IMR-90 (cell line): Measurements from ENCODE around the gene CDC45. TPM values are rescaled to one million over a fixed set of nuclear protein-coding genes. Genes with fewer than 3 reads are reported as not detected.

Source experiments
- ATAC-seq: fragments of 200-7000 bp; cut with Tn5 transposase; 2 replicates; pipeline ENCODE4 v1.9.1; 2020; ENCODE audit warnings: low read depth, mild to moderate bottlenecking, moderate library complexity
- BruUV-seq: library from RNA; stranded (reverse); fragments of 400-500 nt; replicated peaks from 2 replicates; lab custom pipeline; 2021; lab: Mats Ljungman, UMichigan
- CTCF ChIA-PET: fragments of 300-600 bp; formaldehyde crosslinking; extraction: SDS; loops from one replicate; lab custom pipeline; 2021; ENCODE audit warnings: antibody characterized with exemption; lab: Yijun Ruan, JAX
- POLR2A ChIA-PET: fragments of 300-600 bp; sonication (Branson Sonifier 250); formaldehyde crosslinking; loops from one replicate; lab custom pipeline; 2022; ENCODE audit warnings: antibody characterized with exemption; ENCODE audit not compliant: unreplicated experiment; lab: Charles Lee
- DNase-seq: peaks from one replicate; pipeline ENCODE4 v3.0.0; 2013
- H2AFZ ChIP-seq: replicated peaks from 2 replicates; pipeline ENCODE3; 2013; ENCODE audit warnings: low read length, mild to moderate bottlenecking; ENCODE audit not compliant: poor library complexity
- H2AK5ac ChIP-seq: 2 replicates; pipeline ENCODE4 v1.6.1; 2013; ENCODE audit warnings: low read depth, low read length, inconsistent platforms
- H2AK9ac ChIP-seq: replicated peaks from 2 replicates; pipeline ENCODE3; 2013; ENCODE audit warnings: mild to moderate bottlenecking, low read depth, low read length, moderate library complexity; ENCODE audit not compliant: poor library complexity
- H2BK120ac ChIP-seq: 2 replicates; pipeline ENCODE4 v1.6.1; 2013; ENCODE audit warnings: low read depth, low read length, inconsistent platforms
- H2BK15ac ChIP-seq: 3 replicates; pipeline ENCODE4 v1.6.1; 2013; ENCODE audit warnings: low read depth, low read length, inconsistent platforms
- H2BK20ac ChIP-seq: 2 replicates; pipeline ENCODE4 v1.6.1; 2013; ENCODE audit warnings: low read depth, mild to moderate bottlenecking, inconsistent platforms, low read length, moderate library complexity
- H2BK5ac ChIP-seq: 2 replicates; pipeline ENCODE4 v1.6.1; 2013; ENCODE audit warnings: mild to moderate bottlenecking, low read depth, low read length, inconsistent platforms; ENCODE audit not compliant: poor library complexity, severe bottlenecking
- H3K14ac ChIP-seq: replicated peaks from 2 replicates; pipeline ENCODE4 v1.6.1; 2013; ENCODE audit warnings: low read depth, low read length, inconsistent platforms
- H3K18ac ChIP-seq: 2 replicates; pipeline ENCODE4 v1.6.1; 2013; ENCODE audit warnings: low read depth, low read length, control low read depth
- H3K23ac ChIP-seq: 2 replicates; pipeline ENCODE4 v1.6.1; 2013; ENCODE audit warnings: low read depth, low read length, inconsistent platforms
- H3K27ac ChIP-seq: 2 replicates; pipeline ENCODE4 v1.5.1; 2013; ENCODE audit warnings: mild to moderate bottlenecking, control low read depth, low read length; ENCODE audit not compliant: insufficient read depth
- H3K27me3 ChIP-seq: 2 replicates; pipeline ENCODE4 v1.6.1; 2013; ENCODE audit warnings: low read length; ENCODE audit not compliant: control insufficient read depth, insufficient read depth
- H3K36me3 ChIP-seq: 2 replicates; pipeline ENCODE4 v1.6.1; 2013; ENCODE audit warnings: low read length, mixed read lengths; ENCODE audit not compliant: control insufficient read depth, insufficient read depth
- H3K4ac ChIP-seq: 2 replicates; pipeline ENCODE4 v1.6.1; 2013; ENCODE audit warnings: low read depth, low read length, inconsistent platforms
- H3K4me1 ChIP-seq: 2 replicates; pipeline ENCODE4 v1.6.1; 2013; ENCODE audit warnings: low read length, mixed read lengths; ENCODE audit not compliant: control insufficient read depth, insufficient read depth
- H3K4me2 ChIP-seq: 2 replicates; pipeline ENCODE4 v1.6.1; 2013; ENCODE audit warnings: low read depth, mild to moderate bottlenecking, control low read depth, low read length, moderate library complexity
- H3K4me3 ChIP-seq: 2 replicates; pipeline ENCODE4 v1.5.1; 2013; ENCODE audit warnings: low read depth, mild to moderate bottlenecking, control low read depth, low read length, moderate library complexity; ENCODE audit not compliant: insufficient read depth
- H3K56ac ChIP-seq: 2 replicates; pipeline ENCODE4 v1.6.1; 2013; ENCODE audit warnings: low read length, inconsistent platforms; ENCODE audit not compliant: insufficient read depth; ENCODE audit errors: extremely low read depth
- H3K79me1 ChIP-seq, 2 experiments: 2 replicates each; pipeline ENCODE4 v1.6.1; 2013; ENCODE audit warnings: low read length in 2 of 2, inconsistent platforms in 1 of 2, low read depth in 1 of 2
- H3K9ac ChIP-seq: 2 replicates; pipeline ENCODE4 v1.6.1; 2013; ENCODE audit warnings: low read depth, low read length, control low read depth
- H3K9me1 ChIP-seq: 2 replicates; pipeline ENCODE4 v1.6.1; 2013; ENCODE audit warnings: low read length, inconsistent platforms; ENCODE audit not compliant: insufficient read depth
- H3K9me3 ChIP-seq: 2 replicates; pipeline ENCODE4 v1.6.1; 2013; ENCODE audit warnings: low read length; ENCODE audit not compliant: control insufficient read depth, insufficient read depth
- H4K20me1 ChIP-seq: 2 replicates; pipeline ENCODE4 v1.6.1; 2013; ENCODE audit warnings: low read length, inconsistent platforms; ENCODE audit not compliant: insufficient read depth
- H4K5ac ChIP-seq: 2 replicates; pipeline ENCODE4 v1.6.1; 2013; ENCODE audit warnings: mild to moderate bottlenecking, low read depth, low read length, control low read depth
- H4K8ac ChIP-seq, 2 experiments: 2 replicates each; pipeline ENCODE4 v1.6.1; 2013; ENCODE audit warnings: low read depth in 2 of 2, low read length in 2 of 2, control low read depth in 1 of 2, inconsistent platforms in 1 of 2
- H4K91ac ChIP-seq: 2 replicates; pipeline ENCODE4 v1.6.1; 2013; ENCODE audit warnings: low read depth, low read length, inconsistent platforms; ENCODE audit not compliant: insufficient read depth
- BHLHE40 ChIP-seq: fragments of 150-350 bp; IDR thresholded peaks from 2 replicates; pipeline ENCODE4 v1.6.1; 2016; ENCODE audit warnings: mild to moderate bottlenecking, low read depth, low read length
- CEBPB ChIP-seq: IDR thresholded peaks from 2 replicates; pipeline ENCODE4 v1.6.1; 2012; ENCODE audit warnings: low read depth, low read length, improper control_type of control experiment
- CHD1 ChIP-seq: IDR thresholded peaks from 2 replicates; pipeline ENCODE4 v1.6.1; 2012; ENCODE audit warnings: low read depth, low read length, improper control_type of control experiment
- FOS ChIP-seq: fragments of 150-350 bp; IDR thresholded peaks from 2 replicates; pipeline ENCODE4 v1.6.1; 2016; ENCODE audit warnings: low read depth, low read length
- MAFK ChIP-seq: IDR thresholded peaks from 2 replicates; pipeline ENCODE4 v1.6.1; 2012; ENCODE audit warnings: low read depth, low read length, improper control_type of control experiment
- MAZ ChIP-seq: IDR thresholded peaks from 2 replicates; pipeline ENCODE4 v1.6.1; 2012; ENCODE audit warnings: low read depth, mild to moderate bottlenecking, low read length, improper control_type of control experiment, moderate library complexity, borderline replicate concordance
- MXI1 ChIP-seq: IDR thresholded peaks from 2 replicates; pipeline ENCODE4 v1.6.1; 2012; ENCODE audit warnings: low read depth, mild to moderate bottlenecking, low read length, moderate library complexity, borderline replicate concordance
- NFE2L2 ChIP-seq: fragments of 150-350 bp; IDR thresholded peaks from 2 replicates; pipeline ENCODE4 v1.6.1; 2016; ENCODE audit warnings: low read depth, mild to moderate bottlenecking, low read length
- POLR2A ChIP-seq: IDR thresholded peaks from 2 replicates; pipeline ENCODE4 v1.6.1; 2012; ENCODE audit warnings: mild to moderate bottlenecking, low read depth, low read length
- RAD21 ChIP-seq: IDR thresholded peaks from 2 replicates; pipeline ENCODE4 v1.6.1; 2012; ENCODE audit warnings: low read length, improper control_type of control experiment
- RCOR1 ChIP-seq: IDR thresholded peaks from 2 replicates; pipeline ENCODE4 v1.6.1; 2012; ENCODE audit warnings: mild to moderate bottlenecking, low read length, improper control_type of control experiment; ENCODE audit not compliant: insufficient replicate concordance
- RFX5 ChIP-seq: IDR thresholded peaks from 2 replicates; pipeline ENCODE4 v1.8.0; 2012; ENCODE audit warnings: low read depth, mild to moderate bottlenecking, low read length, moderate library complexity
- SMC3 ChIP-seq: fragments of 150-350 bp; IDR thresholded peaks from 2 replicates; pipeline ENCODE4 v1.6.1; 2016; ENCODE audit warnings: low read depth, mild to moderate bottlenecking, antibody characterized with exemption, low read length, moderate library complexity
- WGBS, 2 experiments: methylation state at CpG; one replicate each; pipeline versions ENCODE4 v1.1.5 to v1.1.7; 2013; ENCODE audit warnings: missing lambda C conversion rate in 2 of 2; ENCODE audit not compliant: insufficient read length in 1 of 2; ENCODE audit errors: extremely low coverage in 2 of 2; 5-methylcytosine and 5-hydroxymethylcytosine counted together
- dilution Hi-C: fragments of 300-500 bp; cut with HindIII; formaldehyde crosslinking; loops from one replicate; pipeline ENCODE4 v1.14.3; 2018; ENCODE audit warnings: low sequenced_read_pairs; ENCODE audit not compliant: unreplicated experiment
- in situ Hi-C: fragments of 300-500 bp; cut with MboI; formaldehyde crosslinking; loops from 3 replicates; pipeline ENCODE4 v1.14.3; 2019; ENCODE audit warnings: low sequenced_read_pairs, inconsistent platforms, mixed read lengths
- intact Hi-C: fragments of 100-400 bp; cut with micrococcal nuclease; formaldehyde crosslinking; loops from 2 replicates; pipeline ENCODE4 v1.10.0; 2022
- polyA plus RNA-seq, 3 experiments: library from polyadenylated mRNA; depleted of rRNA; stranded (reverse); fragments of >200 nt; gene quantifications; 2 replicates each; pipeline ENCODE4 v1.2.3, GENCODE V29; 2012; ENCODE audit warnings: low replicate concordance in 1 of 3
- total RNA-seq: library from RNA; depleted of rRNA; stranded (reverse); fragments of >200 nt; gene quantifications from 2 replicates; pipeline ENCODE4 v1.2.3, GENCODE V29; 2012
- TF ChIP-seq, protein P1 (sequence below): fragments of 150-350 bp; IDR thresholded peaks from 2 replicates; pipeline ENCODE4 v1.6.1; 2016; ENCODE audit warnings: low read depth, mild to moderate bottlenecking, low read length, moderate library complexity, borderline replicate concordance
- TF ChIP-seq, protein P2 (sequence below): conservative IDR thresholded peaks from 2 replicates; pipeline ENCODE4 v1.5.1; 2012; ENCODE audit warnings: mild to moderate bottlenecking, low read depth, low read length, improper control_type of control experiment
- TF ChIP-seq, protein P3 (sequence below): fragments of 150-350 bp; IDR thresholded peaks from 2 replicates; pipeline ENCODE4 v1.6.1; 2017; ENCODE audit warnings: mild to moderate bottlenecking, antibody characterized with exemption, low read length, low read depth

The CDC45 gene
- total and polyA plus RNA-seq, 2 of the 4 experiments (the other 2 are of a cell fraction) = 22.7 to 44.6 TPM

DNA sequence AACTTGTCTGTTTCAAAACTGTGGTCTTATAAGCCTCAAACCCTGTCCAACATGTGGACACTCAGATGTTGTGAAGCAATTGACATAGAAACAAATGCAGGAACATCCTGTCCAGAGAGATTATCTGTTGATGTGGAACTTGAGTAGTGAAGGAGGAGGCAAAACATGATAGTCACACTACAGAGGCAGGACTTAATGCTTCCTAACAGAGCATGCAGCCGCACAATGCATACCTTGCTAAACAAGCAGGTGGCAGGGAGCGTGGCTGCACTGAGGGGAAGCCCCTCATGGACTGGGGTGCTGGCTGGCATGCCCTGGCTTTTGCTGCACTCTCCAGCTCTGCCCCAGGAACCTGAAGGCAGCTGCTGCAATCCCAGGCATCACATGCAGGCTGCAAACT, 37.6 kb upstream of the CDC45 start:
- H2AK9ac ChIP-seq = no peak overlapping the region
- H2BK20ac ChIP-seq = no peak overlapping the region
- no peak overlapping the region for H3K56ac ChIP-seq
- peaks cover 39 to 59% of the 10 kb centered on the region in 2 experiments for H3K79me1 ChIP-seq
- ChIA-PET POLR2A (no interaction called here), CTCF (no interaction called here)
- H3K9me1 ChIP-seq = peaks cover 9% of the 10 kb centered on the region; the same call in 1 of the 2 replicates
- H4K91ac ChIP-seq = no peak overlapping the region
- no peak overlapping the region for H3K27ac ChIP-seq
- no peak overlapping the region for H2BK15ac ChIP-seq
- WGBS, 2 experiments = 100% methylated on average over 1 of the region's 2 CpGs; no CpG with 5 or more reads in 1 of the 2 experiments
- H3K4me1 ChIP-seq = peaks cover 4% of the 10 kb centered on the region
- H2AFZ ChIP-seq = no peak overlapping the region
- intact Hi-C loops (no loop called here), in situ Hi-C loops (loop anchor here (10.0 kb wide), 1 partner anchor 57 kb away; no protein-coding TSS in a partner anchor), dilution Hi-C loops (no loop called here)
- H2AK5ac ChIP-seq = no peak overlapping the region
- H3K23ac ChIP-seq = no peak overlapping the region
- no peak overlapping the region for H3K14ac ChIP-seq
- H4K8ac ChIP-seq = no peak overlapping the region
- H3K36me3 ChIP-seq = peaks cover 17% of the 10 kb centered on the region
- H3K18ac ChIP-seq = no peak overlapping the region
- DNase-seq (no peak), ATAC-seq (no peak)
- H4K5ac ChIP-seq = no peak overlapping the region
- H2BK5ac ChIP-seq = no peak overlapping the region
- no peak overlapping the region for H3K4me3 ChIP-seq
- no peaks in the 10 kb centered on the region for H3K27me3 ChIP-seq
- BruUV-seq = no TSS peak
- no peak overlapping the region for H3K4ac ChIP-seq
- no peak overlapping the region for H3K9ac ChIP-seq
- peaks cover 20% of the 10 kb centered on the region for H4K20me1 ChIP-seq
- TF ChIP-seq RCOR1 = no peak
- no peak for TF ChIP-seq MXI1
- TF ChIP-seq RFX5 = no peak
- no peak for TF ChIP-seq NFE2L2
- no peak for TF ChIP-seq MAFK
- TF ChIP-seq, protein P1, sequence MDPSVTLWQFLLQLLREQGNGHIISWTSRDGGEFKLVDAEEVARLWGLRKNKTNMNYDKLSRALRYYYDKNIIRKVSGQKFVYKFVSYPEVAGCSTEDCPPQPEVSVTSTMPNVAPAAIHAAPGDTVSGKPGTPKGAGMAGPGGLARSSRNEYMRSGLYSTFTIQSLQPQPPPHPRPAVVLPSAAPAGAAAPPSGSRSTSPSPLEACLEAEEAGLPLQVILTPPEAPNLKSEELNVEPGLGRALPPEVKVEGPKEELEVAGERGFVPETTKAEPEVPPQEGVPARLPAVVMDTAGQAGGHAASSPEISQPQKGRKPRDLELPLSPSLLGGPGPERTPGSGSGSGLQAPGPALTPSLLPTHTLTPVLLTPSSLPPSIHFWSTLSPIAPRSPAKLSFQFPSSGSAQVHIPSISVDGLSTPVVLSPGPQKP = no peak
- TF ChIP-seq BHLHE40 = no peak
- no peak for TF ChIP-seq CHD1
- TF ChIP-seq SMC3 = no peak
- TF ChIP-seq POLR2A = no peak
- TF ChIP-seq, protein P2, sequence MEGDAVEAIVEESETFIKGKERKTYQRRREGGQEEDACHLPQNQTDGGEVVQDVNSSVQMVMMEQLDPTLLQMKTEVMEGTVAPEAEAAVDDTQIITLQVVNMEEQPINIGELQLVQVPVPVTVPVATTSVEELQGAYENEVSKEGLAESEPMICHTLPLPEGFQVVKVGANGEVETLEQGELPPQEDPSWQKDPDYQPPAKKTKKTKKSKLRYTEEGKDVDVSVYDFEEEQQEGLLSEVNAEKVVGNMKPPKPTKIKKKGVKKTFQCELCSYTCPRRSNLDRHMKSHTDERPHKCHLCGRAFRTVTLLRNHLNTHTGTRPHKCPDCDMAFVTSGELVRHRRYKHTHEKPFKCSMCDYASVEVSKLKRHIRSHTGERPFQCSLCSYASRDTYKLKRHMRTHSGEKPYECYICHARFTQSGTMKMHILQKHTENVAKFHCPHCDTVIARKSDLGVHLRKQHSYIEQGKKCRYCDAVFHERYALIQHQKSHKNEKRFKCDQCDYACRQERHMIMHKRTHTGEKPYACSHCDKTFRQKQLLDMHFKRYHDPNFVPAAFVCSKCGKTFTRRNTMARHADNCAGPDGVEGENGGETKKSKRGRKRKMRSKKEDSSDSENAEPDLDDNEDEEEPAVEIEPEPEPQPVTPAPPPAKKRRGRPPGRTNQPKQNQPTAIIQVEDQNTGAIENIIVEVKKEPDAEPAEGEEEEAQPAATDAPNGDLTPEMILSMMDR = no peak
- no peak for TF ChIP-seq RAD21
- TF ChIP-seq, protein P3, sequence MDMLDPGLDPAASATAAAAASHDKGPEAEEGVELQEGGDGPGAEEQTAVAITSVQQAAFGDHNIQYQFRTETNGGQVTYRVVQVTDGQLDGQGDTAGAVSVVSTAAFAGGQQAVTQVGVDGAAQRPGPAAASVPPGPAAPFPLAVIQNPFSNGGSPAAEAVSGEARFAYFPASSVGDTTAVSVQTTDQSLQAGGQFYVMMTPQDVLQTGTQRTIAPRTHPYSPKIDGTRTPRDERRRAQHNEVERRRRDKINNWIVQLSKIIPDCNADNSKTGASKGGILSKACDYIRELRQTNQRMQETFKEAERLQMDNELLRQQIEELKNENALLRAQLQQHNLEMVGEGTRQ = no peak
- no peak for TF ChIP-seq FOS
- TF ChIP-seq CEBPB = no peak
- no peak for TF ChIP-seq MAZ
- no peak overlapping the region for H3K4me2 ChIP-seq
- H2BK120ac ChIP-seq = no peak overlapping the region
- H3K9me3 ChIP-seq = no peaks in the 10 kb centered on the region
